Stomach (tissue), 9 donors: ENCODE data around the gene RPIA. TPM values are rescaled to one million over a fixed set of nuclear protein-coding genes. Genes with fewer than 3 reads are reported as not detected.

Source experiments
- DNase-seq, 2 donors: peaks; one replicate each; pipeline versions ENCODE4 v3.0.0 to v3.0.0-alpha.2; 2013 to 2019
- H3K27ac ChIP-seq, 5 donors: fragments of 200-600 bp in 4 of 5; sonication (generic) in 4 of 5; one replicate each; pipeline ENCODE4 v1.5.1; 2013 to 2019; ENCODE audit warnings: mild to moderate bottlenecking in 1 of 5, moderate library complexity in 1 of 5
- H3K27me3 ChIP-seq, 3 donors: fragments of 200-600 bp; sonication (generic); one replicate each; pipeline ENCODE4 v1.5.1; 2017 to 2019; ENCODE audit warnings: mixed run types in 1 of 3
- H3K36me3 ChIP-seq, 4 donors: fragments of 200-600 bp; sonication (generic); 1 replicate in 3 of 4; 2 replicates in 1 of 4; pipeline ENCODE4 v1.5.1; 2016 to 2019
- H3K4me1 ChIP-seq, 4 donors: fragments of 200-600 bp; sonication (generic); one replicate each; pipeline ENCODE4 v1.5.1; 2016 to 2019
- H3K4me3 ChIP-seq, 4 donors: fragments of 200-600 bp; sonication (generic) in 3 of 4; one replicate each; pipeline ENCODE4 v1.5.1; 2016 to 2019; ENCODE audit warnings: mild to moderate bottlenecking in 1 of 4
- H3K9me3 ChIP-seq, 4 donors: fragments of 200-600 bp; sonication (generic); one replicate each; pipeline ENCODE4 v1.5.1; 2016 to 2019
- CTCF ChIP-seq, 7 experiments: fragments of 450-650 bp in 4 of 7; fragments of 200-600 bp in 3 of 7; sonication (generic) in 3 of 7; IDR thresholded peaks; one replicate each; pipeline ENCODE4 v1.5.1; 2016 to 2019; ENCODE audit warnings: antibody characterized with exemption in 7 of 7, control low read depth in 2 of 7, mild to moderate bottlenecking in 1 of 7
- EP300 ChIP-seq: sonication (generic); formaldehyde crosslinking; IDR thresholded peaks from one replicate; pipeline ENCODE4 v1.6.1; 2017; ENCODE audit warnings: antibody characterized with exemption
- POLR2A ChIP-seq, 4 donors: fragments of 450-650 bp; IDR thresholded peaks; one replicate each; pipeline ENCODE4 v1.6.1; 2016; ENCODE audit warnings: antibody characterized with exemption in 4 of 4, control low read depth in 2 of 4, mild to moderate bottlenecking in 1 of 4, moderate library complexity in 1 of 4
- POLR2AphosphoS5 ChIP-seq, 3 donors: sonication (generic); formaldehyde crosslinking; IDR thresholded peaks; one replicate each; pipeline ENCODE4 v1.6.1; 2016; ENCODE audit warnings: antibody characterized with exemption in 3 of 3
- WGBS, 5 donors: extraction: QIAGEN DNeasy Blood & Tissue Kit in 3 of 5; methylation state at CpG; one replicate each; pipeline versions ENCODE4 v1.1.5 to v1.1.7; 2013 to 2018; 5-methylcytosine and 5-hydroxymethylcytosine counted together
- intact Hi-C: fragments of 100-400 bp; cut with DNase I; formaldehyde crosslinking; loops from one replicate; pipeline ENCODE4 v1.15.1; 2023; ENCODE audit warnings: low total_unique reads
- polyA plus RNA-seq, 3 donors: library from polyadenylated mRNA; stranded (reverse); fragments of 200-250 nt; gene quantifications; one replicate each; pipeline ENCODE4 v1.2.3, GENCODE V29; 2013
- total RNA-seq, 5 donors: library from RNA; depleted of rRNA; stranded (reverse); fragments of >200 nt; gene quantifications; one replicate each; pipeline versions ENCODE4 v1.1.0 to v1.2.3, GENCODE V29; 2014 to 2016
- donor health status: healthy with polysubstance abuse.
- donor health status: Bipolar disorder and iron deficiency.
- donor health status: healthy.

RPIA gene
- total and polyA plus RNA-seq, 8 donors = 1.2 to 68.3 (median 15.8) TPM

- peaks cover 0 to 10% (median 3%) of the 10 kb centered on the region in 4 donors for H3K4me1 ChIP-seq
- 59 to 67% (median 64%) methylated on average over 7 of the region's 7 CpGs for WGBS, 5 donors
- H3K9me3 ChIP-seq = peaks cover 0 to 5% (median 0%) of the 10 kb centered on the region in 4 donors
- no peaks in the 10 kb centered on the region for H3K36me3 ChIP-seq
- DNase-seq = no peak
- H3K4me3 ChIP-seq = no peak overlapping the region
- H3K27ac ChIP-seq = no peak overlapping the region
- H3K27me3 ChIP-seq = no peaks in the 10 kb centered on the region
- intact Hi-C loops = no loop called here
- TF ChIP-seq POLR2A (IDR thresholded peaks at IDR 0.05) = no peak
- no peak for TF ChIP-seq EP300
- no peak for TF ChIP-seq CTCF (IDR thresholded peaks at IDR 0.05)
- no peak for TF ChIP-seq POLR2AphosphoS5 (IDR thresholded peaks at IDR 0.05)
Observed at GRCh38 chr2:88680266-88680902, 11.1 kb upstream of the RPIA start.

- intact Hi-C loops = no loop called here
- Histone ChIP-seq H3K4me3 (no peak overlapping the region), H3K36me3 (no peaks in the 10 kb centered on the region), H3K27me3 (no peaks in the 10 kb centered on the region), H3K4me1 (peaks cover 0 to 10% (median 3%) of the 10 kb centered on the region in 4 donors), H3K27ac (no peak overlapping the region), H3K9me3 (peaks cover 0 to 5% (median 0%) of the 10 kb centered on the region in 4 donors)
- WGBS, 5 donors = 67 to 84% (median 81%) methylated on average over 2 of the region's 2 CpGs
- no peak for TF ChIP-seq POLR2A (IDR thresholded peaks at IDR 0.05)
- no peak for TF ChIP-seq CTCF (IDR thresholded peaks at IDR 0.05)
- TF ChIP-seq EP300 = no peak
- no peak for TF ChIP-seq POLR2AphosphoS5 (IDR thresholded peaks at IDR 0.05)
- DNase-seq = no peak
Observed at GRCh38 chr2:88680916-88681315, 10.6 kb upstream of the RPIA start.

GRCh38 chr2:88683160-88684021, 8.1 kb upstream of the RPIA start:
- H3K36me3 ChIP-seq = no peaks in the 10 kb centered on the region
- 45 to 73% (median 48%) methylated on average over 2 of the region's 2 CpGs for WGBS, 5 donors
- intact Hi-C loops = no loop called here
- peaks cover 0 to 18% (median 3%) of the 10 kb centered on the region in 4 donors for H3K4me1 ChIP-seq
- H3K9me3 ChIP-seq = peaks cover 0 to 5% (median 0%) of the 10 kb centered on the region in 4 donors
- no peak for DNase-seq
- no peak overlapping the region for H3K4me3 ChIP-seq
- H3K27ac ChIP-seq = no peak overlapping the region
- TF ChIP-seq POLR2A (IDR thresholded peaks at IDR 0.05) (no peak), EP300 (no peak), CTCF (IDR thresholded peaks at IDR 0.05) (no peak), POLR2AphosphoS5 (IDR thresholded peaks at IDR 0.05) (no peak)
- no peaks in the 10 kb centered on the region for H3K27me3 ChIP-seq

- no peak for TF ChIP-seq POLR2A (IDR thresholded peaks at IDR 0.05)
- no peak for TF ChIP-seq EP300
- TF ChIP-seq CTCF (IDR thresholded peaks at IDR 0.05) = no peak
- TF ChIP-seq POLR2AphosphoS5 (IDR thresholded peaks at IDR 0.05) = no peak
- WGBS, 5 donors = 29 to 54% (median 43%) methylated on average over 2 of the region's 2 CpGs
- H3K4me1 ChIP-seq = peaks cover 0 to 18% (median 3%) of the 10 kb centered on the region in 4 donors
- H3K27me3 ChIP-seq = no peaks in the 10 kb centered on the region
- no peak overlapping the region for H3K4me3 ChIP-seq
- no peaks in the 10 kb centered on the region for H3K36me3 ChIP-seq
- H3K9me3 ChIP-seq = peaks cover 0 to 5% (median 0%) of the 10 kb centered on the region in 4 donors
- H3K27ac ChIP-seq = no peak overlapping the region
- DNase-seq = no peak
- intact Hi-C loops = no loop called here
Observed at GRCh38 chr2:88684519-88684918, 7.0 kb upstream of the RPIA start.
